HG02610 (cell line): ENCODE data around the gene ITGAE.
A peak's percentile ranks its signal among the peaks of the same experiment; 100 is the strongest.

Experiments
- ATAC-seq: cut with Tn5 transposase; IDR thresholded peaks from one replicate; pipeline ENCODE4 v1.9.1; 2021; ENCODE audit warnings: mild to moderate bottlenecking, moderate library complexity; ENCODE audit not compliant: unreplicated experiment

ITGAE gene

GRCh38 chr17:3675886-3676285 lies 125.1 kb downstream of the ITGAE start:
- no peak for ATAC-seq

GRCh38 chr17:3672571-3672970 lies 128.4 kb downstream of the ITGAE start:
- ATAC-seq = no peak

GRCh38 chr17:3669548-3669947 lies 131.4 kb downstream of the ITGAE start:
- ATAC-seq = no peak

GRCh38 chr17:3669085-3669347 lies 132.0 kb downstream of the ITGAE start:
- no peak for ATAC-seq

DNA sequence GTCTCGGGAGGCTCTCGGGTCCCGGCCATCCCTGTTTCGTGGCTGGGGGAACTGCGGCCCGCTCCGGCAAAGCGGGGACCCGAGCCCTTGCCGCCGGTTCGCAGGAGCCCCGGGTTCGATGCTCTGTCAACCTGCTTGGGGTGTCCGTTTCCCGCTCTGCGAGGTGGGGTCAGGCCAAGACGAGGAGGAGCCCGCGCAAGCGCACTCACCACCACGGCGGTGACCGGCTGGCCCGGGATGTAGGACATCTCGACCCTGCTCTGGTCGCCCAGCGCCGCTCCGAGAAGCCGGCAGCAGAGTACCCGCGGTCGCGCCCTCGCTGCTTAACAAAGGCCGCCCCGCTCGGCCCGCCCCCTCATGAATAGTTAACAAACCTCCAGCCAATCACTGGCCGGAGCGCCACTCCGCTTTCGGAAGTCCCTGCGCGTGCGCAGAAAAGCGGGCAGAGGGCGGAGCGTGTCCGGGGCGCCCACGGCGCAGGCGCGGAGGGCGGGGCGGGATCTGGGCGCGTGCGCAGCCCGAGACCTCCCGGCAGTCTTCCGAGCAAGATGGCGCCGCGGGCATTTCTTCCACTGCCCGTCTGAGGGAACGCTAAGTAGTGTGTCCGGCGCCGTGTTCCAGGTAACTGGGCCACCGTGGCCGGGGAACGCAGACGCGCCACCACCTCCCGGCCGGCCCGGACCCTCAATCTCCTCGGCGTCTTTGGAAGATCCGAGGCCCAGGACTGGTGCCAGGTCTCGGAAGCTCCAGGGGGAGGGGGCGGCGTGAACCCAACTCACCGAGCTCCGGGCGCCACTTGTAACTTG lies 132.5 kb downstream of the ITGAE start, which contains the start of the genes EMC6 and TAX1BP3:
TSS of gene EMC6 (plus strand) at position 534 of the 806 bp plus-strand sequence. CDS start 335 bp downstream, outside the sequence.
TSS of gene TAX1BP3 (minus strand) at position 300 of the 806 bp plus-strand sequence. CDS start at position 248, 52 bp downstream.
- peak; percentile 79 for ATAC-seq

- peak; percentile 2 for ATAC-seq
Observed at GRCh38 chr17:3667366-3668278, 133.4 kb downstream of the ITGAE start.

GRCh38 chr17:3666516-3666915 lies 134.5 kb downstream of the ITGAE start:
- no peak for ATAC-seq

- no peak for ATAC-seq
Observed at GRCh38 chr17:3665834-3666233, 135.2 kb downstream of the ITGAE start.
